ENCODE measurements around the gene SMCO3. TPM values are rescaled to one million over a fixed set of nuclear protein-coding genes. Genes with fewer than 3 reads are reported as not detected.

SMCO3 gene
- total RNA-seq, 4 donors from 2014 or later, result not detected

- no peaks in the 10 kb centered on the region for H3K36me3 ChIP-seq
- TF ChIP-seq POLR2AphosphoS5 (IDR thresholded peaks at IDR 0.05) (no peak), POLR2A (IDR thresholded peaks at IDR 0.05) (no peak), EP300 (IDR thresholded peaks at IDR 0.05) (no peak)
- TF ChIP-seq, protein P1, sequence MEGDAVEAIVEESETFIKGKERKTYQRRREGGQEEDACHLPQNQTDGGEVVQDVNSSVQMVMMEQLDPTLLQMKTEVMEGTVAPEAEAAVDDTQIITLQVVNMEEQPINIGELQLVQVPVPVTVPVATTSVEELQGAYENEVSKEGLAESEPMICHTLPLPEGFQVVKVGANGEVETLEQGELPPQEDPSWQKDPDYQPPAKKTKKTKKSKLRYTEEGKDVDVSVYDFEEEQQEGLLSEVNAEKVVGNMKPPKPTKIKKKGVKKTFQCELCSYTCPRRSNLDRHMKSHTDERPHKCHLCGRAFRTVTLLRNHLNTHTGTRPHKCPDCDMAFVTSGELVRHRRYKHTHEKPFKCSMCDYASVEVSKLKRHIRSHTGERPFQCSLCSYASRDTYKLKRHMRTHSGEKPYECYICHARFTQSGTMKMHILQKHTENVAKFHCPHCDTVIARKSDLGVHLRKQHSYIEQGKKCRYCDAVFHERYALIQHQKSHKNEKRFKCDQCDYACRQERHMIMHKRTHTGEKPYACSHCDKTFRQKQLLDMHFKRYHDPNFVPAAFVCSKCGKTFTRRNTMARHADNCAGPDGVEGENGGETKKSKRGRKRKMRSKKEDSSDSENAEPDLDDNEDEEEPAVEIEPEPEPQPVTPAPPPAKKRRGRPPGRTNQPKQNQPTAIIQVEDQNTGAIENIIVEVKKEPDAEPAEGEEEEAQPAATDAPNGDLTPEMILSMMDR (IDR thresholded peaks at IDR 0.05), result no peak
- H3K9me3 ChIP-seq, result no peaks in the 10 kb centered on the region
- no peaks in the 10 kb centered on the region for H3K4me1 ChIP-seq
- H3K4me3 ChIP-seq, result no peak overlapping the region
- DNase-seq (ENCODE audit: low spot score in 2 of 2), result no peak
- peaks cover 2% of the 10 kb centered on the region for H3K27me3 ChIP-seq
- H3K27ac ChIP-seq, result no peak overlapping the region
These were observed 14.9 kb upstream of the SMCO3 start for GRCh38 chr12:14828892-14829291.

DNA sequence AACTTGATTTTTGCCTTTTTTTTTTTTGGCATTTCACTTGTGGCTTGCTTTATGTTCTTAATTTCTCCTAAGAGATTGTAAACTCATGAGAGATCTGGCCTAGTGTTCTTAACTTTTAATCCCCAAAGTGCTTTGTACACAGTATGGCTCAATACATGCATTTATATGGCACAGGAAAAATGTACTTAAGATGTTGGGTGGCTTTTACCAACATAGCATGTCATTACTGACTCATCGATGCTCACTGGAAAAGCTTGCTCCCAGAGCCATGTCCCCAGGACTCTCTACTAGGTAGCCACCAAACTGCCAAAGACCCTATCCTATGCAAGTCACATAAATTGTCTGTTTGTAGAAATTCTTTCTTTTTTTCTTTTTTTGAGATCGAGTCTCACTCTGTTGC lies 13.1 kb upstream of the SMCO3 start:
- no peak for TF ChIP-seq POLR2AphosphoS5 (IDR thresholded peaks at IDR 0.05)
- TF ChIP-seq POLR2A (IDR thresholded peaks at IDR 0.05), result no peak
- TF ChIP-seq, protein P1 (IDR thresholded peaks at IDR 0.05), result no peak
- no peak for TF ChIP-seq EP300 (IDR thresholded peaks at IDR 0.05)
- WGBS, result 95% methylated on average over 2 of the region's 2 CpGs
- H3K36me3 ChIP-seq, result no peaks in the 10 kb centered on the region
- H3K9me3 ChIP-seq, result no peaks in the 10 kb centered on the region
- no peak overlapping the region for H3K4me3 ChIP-seq
- H3K27me3 ChIP-seq, result no peaks in the 10 kb centered on the region
- no peak for DNase-seq (ENCODE audit: low spot score in 2 of 2)
- no peak overlapping the region for H3K27ac ChIP-seq
- no peaks in the 10 kb centered on the region for H3K4me1 ChIP-seq

DNA sequence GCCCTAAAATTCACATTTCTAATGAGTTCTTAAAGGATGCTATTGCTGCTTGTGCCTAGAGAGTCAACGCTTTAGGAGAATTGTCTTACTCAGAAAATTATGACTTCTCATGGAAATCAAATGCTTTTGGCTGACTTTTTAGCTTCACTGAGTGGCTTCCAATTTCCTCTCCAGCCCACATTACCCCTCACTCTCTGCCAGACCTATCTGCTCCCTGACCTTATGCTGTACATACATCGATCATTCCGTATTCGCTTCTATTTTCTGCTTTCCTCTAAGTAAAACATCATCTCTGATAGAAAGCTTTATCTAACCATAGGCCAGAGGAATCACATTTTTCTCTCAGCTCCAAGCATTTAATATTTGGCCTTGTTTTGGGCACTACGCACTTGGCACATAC lies 12.5 kb upstream of the SMCO3 start:
- Histone ChIP-seq H3K9me3 (no peaks in the 10 kb centered on the region), H3K4me3 (no peak overlapping the region), H3K4me1 (no peaks in the 10 kb centered on the region), H3K27ac (no peak overlapping the region), H3K36me3 (no peaks in the 10 kb centered on the region), H3K27me3 (no peaks in the 10 kb centered on the region)
- no peak for TF ChIP-seq POLR2A (IDR thresholded peaks at IDR 0.05)
- TF ChIP-seq, protein P1 (IDR thresholded peaks at IDR 0.05), result no peak
- TF ChIP-seq EP300 (IDR thresholded peaks at IDR 0.05), result no peak
- no peak for TF ChIP-seq POLR2AphosphoS5 (IDR thresholded peaks at IDR 0.05)
- 81% methylated on average over 5 of the region's 5 CpGs for WGBS
- DNase-seq (ENCODE audit: low spot score in 2 of 2), result no peak

DNA sequence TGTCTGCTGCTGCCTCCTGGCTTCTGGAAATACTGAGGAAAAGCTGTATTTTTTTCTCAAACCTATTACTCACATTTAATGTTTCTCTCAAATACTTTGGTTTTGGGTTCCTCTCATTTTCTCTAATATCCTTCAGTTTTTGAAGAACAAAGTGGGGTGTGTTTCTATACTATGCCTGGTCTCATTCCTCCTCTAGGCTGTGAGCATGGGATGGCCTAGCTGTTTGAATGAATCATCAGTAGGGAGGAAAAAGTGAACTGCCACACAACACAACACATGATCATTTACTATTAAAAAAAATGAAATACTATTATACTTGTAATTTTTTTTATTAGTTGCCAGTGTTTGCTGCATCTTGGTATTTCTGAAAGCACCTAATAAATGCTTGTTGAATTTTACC lies 11.3 kb upstream of the SMCO3 start:
- H3K36me3 ChIP-seq, result no peaks in the 10 kb centered on the region
- no peaks in the 10 kb centered on the region for H3K4me1 ChIP-seq
- H3K4me3 ChIP-seq, result no peak overlapping the region
- TF ChIP-seq POLR2AphosphoS5 (IDR thresholded peaks at IDR 0.05), result no peak
- no peak for TF ChIP-seq EP300 (IDR thresholded peaks at IDR 0.05)
- TF ChIP-seq, protein P1 (IDR thresholded peaks at IDR 0.05), result no peak
- no peak for TF ChIP-seq POLR2A (IDR thresholded peaks at IDR 0.05)
- no peak for DNase-seq (ENCODE audit: low spot score in 2 of 2)
- no peaks in the 10 kb centered on the region for H3K9me3 ChIP-seq
- H3K27ac ChIP-seq, result no peak overlapping the region
- no peaks in the 10 kb centered on the region for H3K27me3 ChIP-seq

GRCh38 chr12:14824012-14824634 lies 10.1 kb upstream of the SMCO3 start:
- TF ChIP-seq EP300 (IDR thresholded peaks at IDR 0.05) (no peak), POLR2AphosphoS5 (IDR thresholded peaks at IDR 0.05) (no peak), POLR2A (IDR thresholded peaks at IDR 0.05) (no peak)
- TF ChIP-seq, protein P1 (IDR thresholded peaks at IDR 0.05), result no peak
- 82% methylated on average over 1 of the region's 1 CpG for WGBS
- no peaks in the 10 kb centered on the region for H3K4me1 ChIP-seq
- H3K36me3 ChIP-seq, result no peaks in the 10 kb centered on the region
- no peak overlapping the region for H3K27ac ChIP-seq
- no peaks in the 10 kb centered on the region for H3K9me3 ChIP-seq
- no peaks in the 10 kb centered on the region for H3K27me3 ChIP-seq
- DNase-seq (ENCODE audit: low spot score in 2 of 2), result no peak
- no peak overlapping the region for H3K4me3 ChIP-seq
